Measurements from ENCODE around the gene NAT16.

- TF ChIP-seq CTCF (IDR thresholded peaks at IDR 0.05) (no peak), EZH2 (IDR thresholded peaks at IDR 0.05; ENCODE audit: borderline replicate concordance, insufficient read depth, low read depth, low read length, poor library complexity, severe bottlenecking) (no peak)
Measured at GRCh38 chr7:101172005-101172853, 7.9 kb downstream of the NAT16 start.

Measured in B cell (primary cell).